Keratinocyte (primary cell): ENCODE results near the gene CCDC12.

Experiments used
- CTCF ChIP-seq, 3 experiments: IDR thresholded peaks in 1 of 3; conservative IDR thresholded peaks in 1 of 3; optimal IDR thresholded peaks in 1 of 3; 2 replicates in 2 of 3; 3 replicates in 1 of 3; pipeline versions ENCODE3 to v1.5.1; 2011; ENCODE audit warnings: low read length in 3 of 3, mild to moderate bottlenecking in 3 of 3, moderate library complexity in 2 of 3, control low read depth in 1 of 3, inconsistent platforms in 1 of 3; ENCODE audit not compliant: insufficient read depth in 2 of 3; ENCODE audit errors: extremely low read depth in 1 of 3
- EZH2 ChIP-seq: IDR thresholded peaks from one replicate; pipeline ENCODE4 v1.6.1; 2012; ENCODE audit warnings: inconsistent platforms, mild to moderate bottlenecking, low read length, moderate library complexity

GRCh38 chr3:47000922-47001730, 24.6 kb upstream of the CCDC12 start:
- no peak for TF ChIP-seq CTCF (optimal IDR thresholded peaks at IDR 0.05 in 1 of 3, IDR thresholded peaks at IDR 0.05 in 1 of 3, conservative IDR thresholded peaks at IDR 0.05 in 1 of 3; ENCODE audit: extremely low read depth in 1 of 3, insufficient read depth in 2 of 3, low read length in 3 of 3)
- no peak for TF ChIP-seq EZH2
